GM19240 (cell line): ENCODE measurements around the gene LEKR1.
"Not testable (repeated sequence)": the region's sequence is repeated elsewhere in the genome, so short reads cannot be mapped to it uniquely, and the experiment has no call there.

Experiments used
- DNase-seq: peaks from one replicate; pipeline ENCODE4 v3.0.0; 2011; ENCODE audit warnings: low spot score; ENCODE audit not compliant: insufficient read length

LEKR1 gene

GRCh38 chr3:156826144-156826895 is at the start of gene LEKR1:
Gene LEKR1 (plus strand): TSS chr3:156826353. CDS start chr3:156829330, 2,977 bp downstream.
- peak; percentile 64 for DNase-seq

GRCh38 chr3:156776871-156777270 is 49.3 kb upstream of the LEKR1 start:
- no peak for DNase-seq

- DNase-seq, result no peak
Observed at GRCh38 chr3:156781310-156782230, 44.6 kb upstream of the LEKR1 start.

GRCh38 chr3:156782319-156782718 is 43.8 kb upstream of the LEKR1 start:
- no peak for DNase-seq

- DNase-seq, result no peak
Observed at GRCh38 chr3:156782921-156783320, 43.2 kb upstream of the LEKR1 start.

GRCh38 chr3:156787001-156787400 is 39.2 kb upstream of the LEKR1 start:
- no peak for DNase-seq

- DNase-seq, result no peak
Observed at GRCh38 chr3:156787926-156788663, 38.1 kb upstream of the LEKR1 start.

GRCh38 chr3:156788846-156789245 is 37.3 kb upstream of the LEKR1 start:
- DNase-seq, result no peak

- DNase-seq, result no peak
Observed at GRCh38 chr3:156790156-156790555, 36.0 kb upstream of the LEKR1 start.

GRCh38 chr3:156792114-156792513 is 34.0 kb upstream of the LEKR1 start:
- DNase-seq, result no peak

- no peak for DNase-seq
Observed at GRCh38 chr3:156792536-156792935, 33.6 kb upstream of the LEKR1 start.

GRCh38 chr3:156792945-156793344 is 33.2 kb upstream of the LEKR1 start:
- no peak for DNase-seq

GRCh38 chr3:156793400-156793799 is 32.8 kb upstream of the LEKR1 start:
- DNase-seq, result no peak

- DNase-seq, result no peak
Observed at GRCh38 chr3:156793851-156794250, 32.3 kb upstream of the LEKR1 start.

GRCh38 chr3:156795890-156796481 is 30.2 kb upstream of the LEKR1 start:
- no peak for DNase-seq

- DNase-seq, result no peak
Observed at GRCh38 chr3:156797368-156797767, 28.8 kb upstream of the LEKR1 start.

- not testable (repeated sequence) for DNase-seq
Observed at GRCh38 chr3:156800287-156800686, 25.9 kb upstream of the LEKR1 start.

- no peak for DNase-seq
Observed at GRCh38 chr3:156801746-156802145, 24.4 kb upstream of the LEKR1 start.

GRCh38 chr3:156802821-156803606 is 23.1 kb upstream of the LEKR1 start:
- DNase-seq, result no peak

- no peak for DNase-seq
Observed at GRCh38 chr3:156803952-156804741, 22.0 kb upstream of the LEKR1 start.
